IPS DF 6.9 (cell line): Measurements from ENCODE around the gene SERTAD2.

ENCODE experiments used
- DNase-seq: peaks from one replicate; pipeline ENCODE4 v3.0.0-alpha.2; 2013; ENCODE audit warnings: low read depth, low spot score
- H3K27ac ChIP-seq: one replicate; pipeline ENCODE4 v1.5.1; 2013; ENCODE audit warnings: low read length, control low read depth
- H3K27me3 ChIP-seq: 2 replicates; pipeline ENCODE4 v1.6.1; 2013; ENCODE audit warnings: mild to moderate bottlenecking, low read length; ENCODE audit not compliant: control insufficient read depth, insufficient read depth
- H3K36me3 ChIP-seq: 2 replicates; pipeline ENCODE4 v1.6.1; 2013; ENCODE audit warnings: low read length; ENCODE audit not compliant: control insufficient read depth, insufficient read depth
- H3K4me1 ChIP-seq: 2 replicates; pipeline ENCODE4 v1.6.1; 2013; ENCODE audit warnings: low read length; ENCODE audit not compliant: control insufficient read depth, insufficient read depth
- H3K4me3 ChIP-seq: 2 replicates; pipeline ENCODE4 v1.5.1; 2013; ENCODE audit warnings: mild to moderate bottlenecking, low read length
- H3K9me3 ChIP-seq: 2 replicates; pipeline ENCODE4 v1.6.1; 2013; ENCODE audit warnings: low read length, inconsistent platforms; ENCODE audit not compliant: control insufficient read depth, insufficient read depth
- WGBS: extraction: QIAGEN DNeasy Blood & Tissue Kit; methylation state at CpG from one replicate; pipeline ENCODE4 v1.1.7; 2013; ENCODE audit warnings: mixed read lengths, missing lambda C conversion rate; ENCODE audit not compliant: insufficient read length, insufficient coverage; 5-methylcytosine and 5-hydroxymethylcytosine counted together

Gene SERTAD2

DNA sequence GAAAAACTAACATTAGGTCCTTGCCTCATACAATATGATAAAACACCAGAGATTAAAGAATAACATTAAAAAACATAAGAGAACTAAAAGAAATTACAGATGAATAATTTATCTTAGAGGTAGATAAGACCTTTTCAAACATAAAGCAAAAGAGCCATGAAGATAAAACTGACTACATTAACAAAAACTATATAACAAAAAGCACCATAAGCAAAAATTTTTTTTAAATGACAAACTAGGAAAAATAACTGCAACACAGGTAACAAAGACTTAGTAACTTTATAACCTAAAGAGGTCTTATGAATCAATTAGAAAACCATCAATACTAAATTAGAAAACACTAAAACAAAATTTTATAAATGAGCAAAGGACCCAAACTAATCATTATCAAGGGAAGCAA is 16.3 kb upstream of the SERTAD2 start:
- Histone ChIP-seq H3K36me3 (no peaks in the 10 kb centered on the region), H3K4me1 (no peaks in the 10 kb centered on the region), H3K4me3 (no peak overlapping the region), H3K27ac (no peak overlapping the region), H3K9me3 (no peaks in the 10 kb centered on the region), H3K27me3 (no peaks in the 10 kb centered on the region)
- no peak for DNase-seq

DNA sequence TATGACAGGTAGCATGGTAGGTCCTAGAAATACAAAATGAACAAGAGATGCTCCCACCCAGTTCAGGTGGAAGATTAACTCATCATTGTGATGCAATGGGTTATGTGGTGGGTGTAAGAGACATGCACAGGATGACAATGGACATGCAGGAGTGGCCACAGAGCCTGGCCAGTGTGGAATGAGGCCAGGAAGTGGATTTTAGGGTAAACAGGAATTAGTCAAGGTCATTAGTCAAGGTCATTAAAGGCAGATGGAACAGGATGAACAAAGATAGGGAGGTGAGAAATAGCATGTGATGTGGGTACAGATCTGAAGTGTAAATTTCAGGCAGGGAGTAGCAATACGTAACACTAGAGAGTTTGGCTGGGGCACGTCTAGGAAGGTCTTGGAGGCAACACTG is 15.6 kb upstream of the SERTAD2 start:
- H3K36me3 ChIP-seq, result no peaks in the 10 kb centered on the region
- no peaks in the 10 kb centered on the region for H3K9me3 ChIP-seq
- H3K4me1 ChIP-seq, result no peaks in the 10 kb centered on the region
- no peak overlapping the region for H3K4me3 ChIP-seq
- H3K27me3 ChIP-seq, result no peaks in the 10 kb centered on the region
- H3K27ac ChIP-seq, result no peak overlapping the region
- WGBS, result no CpG with 5 or more reads among the region's 2 CpGs
- DNase-seq, result no peak

DNA sequence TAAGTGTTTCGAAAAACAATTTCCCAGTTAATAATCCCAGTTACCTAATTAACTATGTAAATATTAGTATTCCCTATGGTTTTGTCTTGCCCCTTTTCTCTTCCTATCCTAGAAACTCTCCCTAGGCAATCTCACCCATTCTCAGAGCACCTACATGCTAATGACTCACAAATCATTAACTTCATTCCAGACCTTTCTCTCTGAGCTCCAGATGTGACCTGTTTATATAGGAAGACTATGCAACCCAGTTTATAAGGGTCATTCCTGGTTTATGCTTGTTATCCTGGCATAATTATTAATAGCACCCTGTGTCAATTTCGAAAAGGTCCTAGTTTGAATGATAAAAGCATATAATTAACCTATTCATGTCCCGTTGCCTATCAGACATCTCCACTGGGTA is 14.8 kb upstream of the SERTAD2 start:
- Histone ChIP-seq H3K36me3 (no peaks in the 10 kb centered on the region), H3K27me3 (no peaks in the 10 kb centered on the region), H3K9me3 (no peaks in the 10 kb centered on the region), H3K4me3 (no peak overlapping the region), H3K4me1 (no peaks in the 10 kb centered on the region), H3K27ac (no peak overlapping the region)
- no CpG with 5 or more reads among the region's 3 CpGs for WGBS
- no peak for DNase-seq

GRCh38 chr2:64667535-64667934 is 13.8 kb upstream of the SERTAD2 start:
- no CpG with 5 or more reads among the region's 1 CpG for WGBS
- DNase-seq, result no peak
- no peaks in the 10 kb centered on the region for H3K4me1 ChIP-seq
- H3K4me3 ChIP-seq, result no peak overlapping the region
- no peak overlapping the region for H3K27ac ChIP-seq
- H3K36me3 ChIP-seq, result no peaks in the 10 kb centered on the region
- H3K27me3 ChIP-seq, result no peaks in the 10 kb centered on the region
- no peaks in the 10 kb centered on the region for H3K9me3 ChIP-seq

GRCh38 chr2:64666810-64667438 is 13.2 kb upstream of the SERTAD2 start:
- Histone ChIP-seq H3K4me3 (no peak overlapping the region), H3K4me1 (no peaks in the 10 kb centered on the region), H3K27me3 (no peaks in the 10 kb centered on the region), H3K36me3 (no peaks in the 10 kb centered on the region), H3K9me3 (no peaks in the 10 kb centered on the region), H3K27ac (no peak overlapping the region)
- WGBS, result no CpG with 5 or more reads among the region's 3 CpGs
- no peak for DNase-seq

- no peak for DNase-seq
- H3K27ac ChIP-seq, result no peak overlapping the region
- H3K9me3 ChIP-seq, result no peaks in the 10 kb centered on the region
- H3K4me3 ChIP-seq, result no peak overlapping the region
- H3K4me1 ChIP-seq, result no peaks in the 10 kb centered on the region
- H3K36me3 ChIP-seq, result no peaks in the 10 kb centered on the region
- H3K27me3 ChIP-seq, result no peaks in the 10 kb centered on the region
- no CpG with 5 or more reads among the region's 8 CpGs for WGBS
Observed at GRCh38 chr2:64665709-64666108, 12.0 kb upstream of the SERTAD2 start.

GRCh38 chr2:64663402-64663801 is 9.7 kb upstream of the SERTAD2 start:
- Histone ChIP-seq H3K4me3 (no peak overlapping the region), H3K36me3 (no peaks in the 10 kb centered on the region), H3K27me3 (no peaks in the 10 kb centered on the region), H3K4me1 (no peaks in the 10 kb centered on the region), H3K9me3 (no peaks in the 10 kb centered on the region), H3K27ac (no peak overlapping the region)
- WGBS, result no CpG with 5 or more reads among the region's 1 CpG
- DNase-seq, result no peak

DNA sequence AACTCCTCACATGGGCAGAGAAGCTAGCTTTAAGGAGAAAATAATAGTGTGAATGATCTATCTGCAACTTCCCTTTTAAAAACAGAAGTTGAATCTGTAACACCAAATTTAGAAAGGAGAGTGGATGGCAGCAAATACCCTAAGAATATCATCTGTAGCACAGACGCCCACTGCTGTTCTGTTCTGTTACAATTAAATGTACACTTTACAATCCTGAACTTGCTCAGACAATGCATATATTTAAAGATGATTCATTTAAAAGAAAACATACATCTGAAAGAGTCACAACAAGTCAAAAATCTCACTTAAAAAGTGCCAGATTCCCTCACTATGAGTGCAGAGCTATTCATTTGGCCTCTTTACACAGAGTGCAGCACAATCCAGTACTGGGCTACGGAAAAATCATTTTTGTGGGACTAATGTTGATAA is 8.0 kb upstream of the SERTAD2 start:
- no CpG with 5 or more reads among the region's 2 CpGs for WGBS
- Histone ChIP-seq H3K4me3 (no peak overlapping the region), H3K36me3 (no peaks in the 10 kb centered on the region), H3K9me3 (no peaks in the 10 kb centered on the region), H3K4me1 (no peaks in the 10 kb centered on the region), H3K27me3 (no peaks in the 10 kb centered on the region), H3K27ac (no peak overlapping the region)
- DNase-seq, result no peak

DNA sequence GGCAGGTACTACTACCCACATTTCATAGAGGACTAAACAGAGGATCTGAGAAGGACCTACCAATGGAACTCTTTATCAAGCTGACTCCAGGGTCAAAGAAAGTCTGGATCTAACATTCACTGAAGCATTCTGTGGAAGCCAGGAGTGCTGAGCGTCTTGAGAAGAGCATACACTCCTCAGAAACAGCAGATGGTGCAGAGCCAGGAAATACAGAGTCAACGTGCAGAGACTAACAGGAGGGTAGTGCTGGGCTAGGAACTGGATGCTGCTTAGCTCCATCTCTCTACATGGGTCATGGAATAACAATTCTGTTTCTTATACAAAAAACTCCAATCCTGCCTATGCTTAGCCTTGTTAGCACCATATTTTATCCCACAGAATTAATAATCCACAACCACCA is 5.5 kb upstream of the SERTAD2 start:
- H3K4me3 ChIP-seq, result no peak overlapping the region
- H3K27ac ChIP-seq, result no peak overlapping the region
- H3K4me1 ChIP-seq, result no peaks in the 10 kb centered on the region
- no peak for DNase-seq
- no peaks in the 10 kb centered on the region for H3K9me3 ChIP-seq
- no CpG with 5 or more reads among the region's 2 CpGs for WGBS
- no peaks in the 10 kb centered on the region for H3K36me3 ChIP-seq
- no peaks in the 10 kb centered on the region; the same call in 1 of the 2 replicates for H3K27me3 ChIP-seq

DNA sequence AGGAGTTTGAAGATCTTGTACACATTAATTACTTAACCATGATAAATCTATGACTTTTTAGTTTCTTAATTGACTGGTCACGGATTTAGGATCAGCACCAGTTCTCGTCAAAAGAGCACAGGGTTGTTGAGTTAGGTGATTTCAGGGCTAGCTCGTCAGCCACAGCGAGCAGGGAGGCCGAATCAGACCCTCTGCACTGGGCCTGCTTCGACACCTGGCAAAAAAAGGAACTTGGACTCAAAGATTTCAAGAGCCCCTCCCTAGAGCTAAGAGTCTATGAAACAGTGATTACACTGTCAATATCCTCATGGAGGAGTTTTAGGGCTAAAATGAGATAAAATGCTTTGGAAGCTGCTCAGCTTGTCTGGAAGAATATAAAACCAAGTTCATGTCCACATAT is 4.6 kb upstream of the SERTAD2 start:
- no peaks in the 10 kb centered on the region for H3K4me1 ChIP-seq
- WGBS, result no CpG with 5 or more reads among the region's 6 CpGs
- H3K27me3 ChIP-seq, result no peaks in the 10 kb centered on the region; the same call in 1 of the 2 replicates
- no peak overlapping the region for H3K4me3 ChIP-seq
- H3K36me3 ChIP-seq, result no peaks in the 10 kb centered on the region
- H3K27ac ChIP-seq, result no peak overlapping the region
- DNase-seq, result no peak
- H3K9me3 ChIP-seq, result no peaks in the 10 kb centered on the region

GRCh38 chr2:64657411-64657810 is 3.7 kb upstream of the SERTAD2 start:
- H3K9me3 ChIP-seq, result no peaks in the 10 kb centered on the region
- H3K27ac ChIP-seq, result no peak overlapping the region
- no peaks in the 10 kb centered on the region; the same call in 1 of the 2 replicates for H3K27me3 ChIP-seq
- no CpG with 5 or more reads among the region's 2 CpGs for whole genome bisulfite sequencing
- DNase-seq, result no peak
- H3K36me3 ChIP-seq, result no peaks in the 10 kb centered on the region
- no peak overlapping the region for H3K4me3 ChIP-seq
- no peaks in the 10 kb centered on the region for H3K4me1 ChIP-seq
